HG03565 (cell line): ENCODE data around the gene FRMD1.

ENCODE experiments used
- ATAC-seq: cut with Tn5 transposase; IDR thresholded peaks from one replicate; pipeline ENCODE4 v1.9.1; 2021; ENCODE audit warnings: mild to moderate bottlenecking, moderate library complexity; ENCODE audit not compliant: unreplicated experiment

The FRMD1 gene

GRCh38 chr6:168045706-168046620 lies 33.0 kb downstream of the FRMD1 start:
- ATAC-seq = no peak

- ATAC-seq = no peak
Observed at GRCh38 chr6:168045141-168045691, 33.8 kb downstream of the FRMD1 start.

GRCh38 chr6:168044521-168045130 lies 34.4 kb downstream of the FRMD1 start:
- ATAC-seq = no peak

GRCh38 chr6:168043848-168044415 lies 35.1 kb downstream of the FRMD1 start:
- ATAC-seq = no peak

- no peak for ATAC-seq
Observed at GRCh38 chr6:168043193-168043847, 35.7 kb downstream of the FRMD1 start.

GRCh38 chr6:168042426-168043192 lies 36.4 kb downstream of the FRMD1 start:
- ATAC-seq = no peak

GRCh38 chr6:168041928-168042327 lies 37.1 kb downstream of the FRMD1 start:
- ATAC-seq = no peak

GRCh38 chr6:168040856-168041496 lies 38.0 kb downstream of the FRMD1 start:
- ATAC-seq = no peak

GRCh38 chr6:168039849-168040248 lies 39.2 kb downstream of the FRMD1 start:
- no peak for ATAC-seq

- ATAC-seq = no peak
Observed at GRCh38 chr6:168039301-168039700, 39.7 kb downstream of the FRMD1 start.

- ATAC-seq = no peak
Observed at GRCh38 chr6:168038576-168039140, 40.4 kb downstream of the FRMD1 start.

GRCh38 chr6:168037856-168038255 lies 41.2 kb downstream of the FRMD1 start:
- no peak for ATAC-seq

- no peak for ATAC-seq
Observed at GRCh38 chr6:168037242-168037641, 41.8 kb downstream of the FRMD1 start.

- ATAC-seq = no peak
Observed at GRCh38 chr6:168035661-168036545, 43.1 kb downstream of the FRMD1 start.

GRCh38 chr6:168035098-168035660 lies 43.8 kb downstream of the FRMD1 start:
- ATAC-seq = no peak

- no peak for ATAC-seq
Observed at GRCh38 chr6:168034537-168034936, 44.5 kb downstream of the FRMD1 start.

GRCh38 chr6:168033791-168034190 lies 45.2 kb downstream of the FRMD1 start:
- ATAC-seq = no peak
